GM18951 (cell line): Measurements from ENCODE around the gene TRPM5.

Experiments
- POLR2A ChIP-seq: IDR thresholded peaks from 4 replicates; pipeline ENCODE4 v1.6.1; 2011; ENCODE audit warnings: mild to moderate bottlenecking; ENCODE audit not compliant: insufficient read length, insufficient read depth; ENCODE audit errors: extremely low read depth
- in situ Hi-C: fragments of 300-500 bp; cut with MboI; formaldehyde crosslinking; loops from one replicate; pipeline ENCODE4 v1.12.0; 2022; ENCODE audit warnings: low sequenced_read_pairs, mixed read lengths, inconsistent platforms; ENCODE audit not compliant: unreplicated experiment

Gene TRPM5

DNA sequence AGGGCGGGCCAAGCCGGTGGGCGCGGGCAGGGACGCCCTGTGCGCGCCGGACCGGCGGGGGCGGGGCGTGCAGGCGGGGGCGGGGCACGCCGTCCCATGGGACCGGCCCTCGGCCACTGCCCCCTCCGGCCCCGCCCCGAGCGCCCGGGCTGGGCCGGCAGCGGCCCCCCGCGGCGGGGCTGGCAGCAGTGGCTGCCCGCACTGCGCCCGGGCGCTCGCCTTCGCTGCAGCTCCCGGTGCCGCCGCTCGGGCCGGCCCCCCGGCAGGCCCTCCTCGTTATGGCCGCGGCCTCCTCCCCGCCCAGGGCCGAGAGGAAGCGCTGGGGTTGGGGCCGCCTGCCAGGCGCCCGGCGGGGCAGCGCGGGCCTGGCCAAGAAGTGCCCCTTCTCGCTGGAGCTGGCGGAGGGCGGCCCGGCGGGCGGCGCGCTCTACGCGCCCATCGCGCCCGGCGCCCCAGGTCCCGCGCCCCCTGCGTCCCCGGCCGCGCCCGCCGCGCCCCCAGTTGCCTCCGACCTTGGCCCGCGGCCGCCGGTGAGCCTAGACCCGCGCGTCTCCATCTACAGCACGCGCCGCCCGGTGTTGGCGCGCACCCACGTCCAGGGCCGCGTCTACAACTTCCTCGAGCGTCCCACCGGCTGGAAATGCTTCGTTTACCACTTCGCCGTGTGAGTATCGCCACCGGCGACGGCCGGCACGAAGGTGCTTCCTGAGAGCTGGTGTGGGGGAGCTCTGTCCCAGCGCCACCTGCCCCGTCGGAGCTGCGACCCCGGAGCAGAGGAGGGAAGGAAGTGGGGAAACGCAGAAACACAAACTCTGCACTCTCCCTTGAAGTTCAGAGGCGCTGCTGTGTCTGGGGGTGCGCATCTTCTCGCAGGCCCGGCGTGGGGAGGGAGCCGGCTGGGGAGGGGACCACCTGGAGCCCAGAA, 769 bp upstream of the TRPM5 start, which contains the start of gene KCNQ1:
TSS of gene KCNQ1 (plus strand) at position 188 of the 925 bp plus-strand sequence. CDS start at position 279, 91 bp downstream.
- in situ Hi-C loops = loop anchor here (25.0 kb wide), 1 partner anchor 442 kb away; the partner anchor contains the start of gene CDKN1C
- TF ChIP-seq POLR2A = no peak

DNA sequence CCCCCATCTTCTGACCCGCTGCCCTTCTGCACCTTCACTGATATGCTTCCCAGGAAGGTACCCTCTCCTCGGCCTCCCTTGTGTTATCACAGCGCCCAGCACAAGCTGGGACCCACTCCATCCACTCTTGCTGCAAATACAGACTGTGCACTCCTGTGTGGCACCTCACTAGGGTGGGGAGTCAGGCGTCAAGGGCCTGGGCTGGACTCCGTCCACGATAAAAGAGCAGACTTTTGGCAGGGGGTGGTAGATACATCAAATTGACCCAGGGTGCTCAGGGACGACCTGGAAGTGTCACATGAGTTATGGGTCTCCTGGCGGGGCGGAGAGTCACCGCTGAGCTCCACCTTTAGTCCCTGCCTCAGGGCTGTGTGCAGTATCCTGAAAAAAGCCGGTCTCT, 908 bp downstream of the TRPM5 start:
- TF ChIP-seq POLR2A = no peak
- in situ Hi-C loops = loop anchor here (25.0 kb wide), 1 partner anchor 444 kb away; the partner anchor contains the start of gene CDKN1C

DNA sequence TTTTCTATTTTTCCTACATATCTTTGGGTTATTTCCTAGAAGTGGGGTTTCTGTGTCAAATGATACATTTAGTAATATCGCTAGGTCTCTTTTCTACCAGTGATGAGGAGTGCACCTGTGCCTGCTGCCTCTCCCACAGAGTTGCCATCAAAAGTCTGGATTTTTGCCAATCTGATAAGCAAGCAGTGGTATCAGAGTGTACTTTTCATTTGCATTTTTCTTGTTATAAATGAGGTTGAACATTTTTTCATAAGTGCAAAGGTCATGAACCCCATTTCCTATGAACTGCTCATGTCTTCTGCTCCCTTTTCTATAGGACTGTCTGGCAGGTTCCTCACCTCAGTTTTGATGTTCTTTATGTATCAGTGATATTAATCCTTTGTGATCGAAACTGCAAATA, 1.7 kb downstream of the TRPM5 start:
- no peak for TF ChIP-seq POLR2A
- in situ Hi-C loops = loop anchor here (25.0 kb wide), 1 partner anchor 445 kb away; the partner anchor contains the start of gene CDKN1C

DNA sequence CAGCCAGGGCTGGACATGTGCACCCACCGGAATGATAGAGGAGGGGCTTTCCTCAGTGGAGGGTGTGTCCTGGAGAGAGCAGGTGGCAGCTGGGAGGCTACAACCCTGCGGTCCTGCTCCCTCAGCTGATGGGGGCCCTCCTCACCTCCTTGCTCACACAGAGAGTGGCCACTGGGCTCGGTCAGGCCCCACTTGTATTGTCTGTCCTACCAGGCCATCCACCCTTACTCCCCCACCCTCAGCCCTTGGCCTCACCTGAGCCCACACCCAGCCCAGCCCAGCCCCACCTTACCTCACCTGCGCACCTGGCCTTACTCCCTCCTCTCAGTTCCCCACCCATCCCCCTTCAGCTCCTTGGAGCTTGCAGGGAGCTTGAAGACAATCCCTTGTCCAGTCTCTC, 3.1 kb downstream of the TRPM5 start:
- TF ChIP-seq POLR2A = no peak
- in situ Hi-C loops = loop anchor here (25.0 kb wide), 1 partner anchor 446 kb away; the partner anchor contains the start of gene CDKN1C

DNA sequence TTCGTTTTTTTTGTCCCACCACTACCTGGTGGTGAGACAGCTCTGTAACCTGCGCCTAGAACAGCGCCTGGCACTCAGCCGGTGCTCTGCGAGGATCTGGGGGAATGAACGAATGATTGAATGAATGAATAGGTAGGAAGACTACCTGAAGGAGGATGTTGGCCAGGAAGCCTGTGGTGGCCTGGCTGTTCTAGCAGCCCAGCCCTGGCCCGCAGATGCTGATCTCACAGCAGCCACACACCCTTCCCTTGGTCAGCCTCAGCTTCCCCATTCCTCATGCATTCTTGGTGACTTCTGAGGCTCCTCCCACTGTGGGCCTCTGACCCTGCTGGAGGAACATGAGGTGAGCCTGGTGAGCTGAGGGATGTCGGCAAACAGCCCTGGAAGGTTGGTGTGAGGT, 3.7 kb downstream of the TRPM5 start:
- in situ Hi-C loops = loop anchor here (25.0 kb wide), 1 partner anchor 447 kb away; the partner anchor contains the start of gene CDKN1C
- no peak for TF ChIP-seq POLR2A

DNA sequence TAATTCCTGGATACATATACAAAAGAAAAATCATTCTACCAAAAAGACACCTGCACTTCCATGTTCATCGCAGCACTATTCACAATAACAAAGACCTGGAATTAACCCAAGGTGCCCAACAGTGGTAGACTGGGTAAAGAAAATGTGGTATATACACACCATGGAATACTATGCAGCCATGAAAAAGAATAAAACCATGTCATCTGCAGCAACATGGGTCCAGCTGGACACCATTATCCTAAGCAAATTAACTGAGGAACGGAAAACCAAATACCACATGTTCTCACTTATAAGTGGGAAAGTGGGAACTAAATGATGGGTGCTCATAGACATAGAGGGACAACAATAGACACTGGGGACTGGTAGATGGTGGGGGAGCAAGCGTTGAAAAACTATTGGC, 4.5 kb downstream of the TRPM5 start:
- no peak for TF ChIP-seq POLR2A
- in situ Hi-C loops = loop anchor here (10.0 to 25.0 kb wide), 2 partner anchors 95 to 447 kb away; partner anchors contain the start of gene CDKN1C

DNA sequence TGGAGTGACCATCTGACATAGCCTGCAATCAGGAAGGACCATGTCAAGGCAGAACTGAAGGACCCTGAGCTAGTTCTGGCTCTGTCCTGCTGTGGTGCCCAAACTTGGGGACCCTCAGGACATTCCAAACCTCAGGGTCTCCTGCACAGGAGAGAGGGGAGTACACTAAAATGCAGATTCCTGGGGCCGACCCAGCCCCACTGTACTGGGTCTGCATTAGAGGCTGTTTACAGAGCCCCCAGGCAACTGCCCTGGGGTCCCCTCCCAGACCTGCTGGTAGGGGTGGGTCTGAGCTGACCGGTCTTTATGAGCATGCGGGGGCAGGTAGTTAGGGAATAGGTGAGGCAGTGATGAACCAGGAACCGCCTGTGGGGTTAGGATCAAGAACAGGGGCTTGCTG, 6.8 kb downstream of the TRPM5 start:
- TF ChIP-seq POLR2A = no peak
- in situ Hi-C loops = loop anchor here (10.0 to 25.0 kb wide), 2 partner anchors 97 to 450 kb away; partner anchors contain the start of gene CDKN1C

DNA sequence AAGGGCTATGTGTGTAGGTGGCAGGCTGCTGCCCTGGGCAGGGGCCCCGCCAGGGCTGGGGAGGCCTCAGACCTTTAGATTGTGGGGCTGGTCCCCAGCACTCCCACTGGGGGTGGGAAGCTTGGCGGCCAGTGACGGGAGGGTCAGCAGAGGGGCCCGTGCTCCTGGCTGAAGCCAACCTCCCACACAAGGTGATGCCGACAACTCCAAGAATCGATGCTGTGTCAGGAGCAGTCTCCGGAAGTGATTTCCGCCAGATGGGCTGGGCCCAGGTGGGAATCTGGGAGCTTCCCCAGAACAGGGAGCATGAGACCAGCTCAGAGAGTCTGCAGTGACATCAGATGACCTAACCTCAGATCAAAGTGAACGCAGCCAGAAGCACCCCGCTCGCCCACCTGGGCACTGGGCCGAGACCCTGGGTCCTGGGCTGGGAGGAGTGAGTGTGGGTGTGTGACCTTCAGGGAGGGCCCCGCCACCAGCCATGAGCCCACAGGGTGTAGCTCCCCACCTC, 7.7 kb downstream of the TRPM5 start:
- TF ChIP-seq POLR2A = no peak
- in situ Hi-C loops = loop anchor here (10.0 to 25.0 kb wide), 2 partner anchors 98 to 451 kb away; partner anchors contain the start of gene CDKN1C

DNA sequence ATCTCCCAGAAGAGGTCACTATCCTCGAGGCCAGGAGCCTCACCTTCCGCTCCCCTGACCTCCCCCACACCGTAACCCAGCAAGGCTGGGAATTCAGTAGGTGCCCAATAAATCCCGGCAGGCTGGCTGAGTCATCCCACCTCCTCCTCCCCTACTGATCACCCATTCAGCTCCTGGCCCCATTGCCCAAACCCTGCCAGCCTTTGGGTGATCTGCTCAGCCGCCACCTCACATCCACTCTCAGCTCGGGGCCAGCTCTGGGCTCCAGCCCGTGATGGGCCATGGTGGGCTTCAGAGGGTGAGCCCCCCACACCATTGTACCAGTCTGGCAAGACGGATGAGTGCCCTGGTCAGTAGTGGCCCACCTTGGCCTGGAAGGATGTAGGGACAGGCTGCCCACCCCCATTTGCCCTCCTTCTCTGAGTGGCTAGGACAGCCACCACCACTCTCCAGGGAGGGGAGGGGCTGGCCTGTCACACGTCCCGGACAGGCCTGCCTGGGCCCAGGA, 8.2 kb downstream of the TRPM5 start:
- in situ Hi-C loops = loop anchor here (10.0 to 25.0 kb wide), 2 partner anchors 99 to 451 kb away; partner anchors contain the start of gene CDKN1C
- TF ChIP-seq POLR2A = no peak

DNA sequence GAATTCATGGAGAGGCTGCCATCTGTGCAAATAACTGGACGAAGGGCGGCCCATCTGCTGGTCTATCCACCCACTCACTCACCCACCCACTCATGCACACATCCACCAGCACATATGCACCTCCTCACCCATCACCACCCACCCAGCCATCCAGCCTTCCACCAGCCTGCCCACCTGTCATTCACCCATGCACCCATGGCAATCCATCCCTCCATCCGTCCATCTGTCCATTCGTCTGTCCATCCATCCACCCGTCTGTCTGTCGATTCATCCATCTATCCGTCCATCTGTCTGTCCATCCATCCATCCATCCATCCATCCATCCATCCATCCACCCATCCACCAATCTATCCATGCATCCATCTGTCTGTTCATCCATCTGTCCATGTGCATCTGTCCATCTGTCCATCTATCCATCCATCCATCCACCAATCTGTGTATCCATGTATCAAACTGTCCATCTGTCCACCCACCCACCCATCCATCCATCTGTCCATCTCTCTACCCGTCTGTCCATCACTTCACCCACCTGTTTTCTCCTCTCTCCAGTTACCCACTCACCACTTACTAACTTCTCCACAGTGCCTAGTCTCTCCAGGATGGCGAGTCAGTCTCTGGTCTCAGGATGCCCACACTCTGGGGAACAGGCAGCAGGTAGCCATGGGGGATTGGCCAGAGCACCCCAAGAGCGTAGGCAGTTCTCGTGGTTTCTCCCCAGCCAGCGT, 8.9 kb downstream of the TRPM5 start:
- in situ Hi-C loops = loop anchor here (10.0 to 25.0 kb wide), 2 partner anchors 99 to 452 kb away; partner anchors contain the start of gene CDKN1C
- TF ChIP-seq POLR2A = no peak

DNA sequence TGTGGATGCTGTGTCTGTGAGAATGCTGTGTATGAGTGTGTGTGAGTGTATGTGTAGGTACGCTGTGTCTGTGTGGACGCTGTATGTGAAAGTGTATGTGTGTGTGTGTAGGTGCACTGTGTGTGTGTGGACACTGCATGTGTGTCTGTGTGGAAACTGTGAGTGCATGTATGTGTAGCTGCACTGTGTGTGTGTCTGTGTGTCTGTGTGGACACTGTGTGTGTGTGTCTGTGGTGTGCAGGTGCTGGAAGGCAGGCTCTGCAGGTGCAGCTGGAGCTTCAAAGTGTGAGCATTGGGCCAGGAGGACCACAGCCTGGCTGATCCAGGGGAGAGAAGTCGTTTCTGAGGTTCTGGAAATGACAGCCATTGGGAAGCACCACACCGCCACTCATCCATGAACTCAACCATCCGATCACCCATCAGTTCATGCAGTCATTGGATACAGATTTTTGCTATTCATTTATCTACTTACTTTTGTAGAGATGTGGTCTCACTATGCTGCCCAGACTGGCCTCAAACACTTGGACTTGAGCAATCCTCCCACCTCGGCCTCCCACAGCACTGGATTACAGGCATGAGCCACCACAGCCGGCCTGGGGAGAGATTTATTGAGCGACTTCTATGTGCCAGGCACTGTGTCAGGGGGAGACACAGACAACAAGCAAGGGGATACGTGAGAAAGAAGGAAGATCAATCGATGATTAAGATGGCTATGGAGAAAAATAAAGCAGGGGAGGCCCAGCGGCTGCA, 9.6 kb downstream of the TRPM5 start:
- TF ChIP-seq POLR2A = no peak
- in situ Hi-C loops = loop anchor here (10.0 to 25.0 kb wide), 2 partner anchors 100 to 453 kb away; partner anchors contain the start of gene CDKN1C

DNA sequence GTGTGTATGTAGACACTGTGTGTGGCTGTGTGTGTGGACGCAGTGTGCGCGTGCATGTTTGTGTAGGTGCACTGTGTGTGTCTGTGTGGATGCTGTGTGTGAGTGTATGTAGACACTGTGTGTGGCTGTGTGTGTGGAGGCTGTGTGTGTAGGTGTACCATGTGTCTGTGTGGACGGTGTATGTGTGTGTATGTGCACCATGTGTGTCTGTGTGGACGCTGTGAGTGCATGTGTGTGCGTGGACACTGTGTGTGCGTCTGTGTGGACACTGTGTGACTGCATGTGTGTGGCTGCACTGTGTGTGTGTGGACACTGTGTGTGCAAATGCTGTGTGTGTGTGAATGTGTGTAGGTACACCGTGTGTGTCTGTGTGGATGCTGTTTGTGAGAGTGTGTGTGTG, 10.3 kb downstream of the TRPM5 start:
- TF ChIP-seq POLR2A = no peak
- in situ Hi-C loops = loop anchor here (10.0 to 25.0 kb wide), 2 partner anchors 101 to 453 kb away; partner anchors contain the start of gene CDKN1C
